H1 (cell line): ENCODE results near the gene ADGRG2. TPM values are rescaled to one million over a fixed set of nuclear protein-coding genes. Genes with fewer than 3 reads are reported as not detected.

Source experiments
- CTCF ChIA-PET: fragments of 300-600 bp; sonication (Branson Sonifier 250); formaldehyde crosslinking; loops from one replicate; lab custom pipeline; 2021; ENCODE audit not compliant: partially characterized antibody; lab: Charles Lee
- POLR2A ChIA-PET: fragments of 300-600 bp; sonication (Branson Sonifier 250); formaldehyde crosslinking; loops from one replicate; lab custom pipeline; 2021; ENCODE audit warnings: inconsistent platforms; ENCODE audit not compliant: partially characterized antibody; lab: Charles Lee
- DNase-seq, 2 experiments: peaks; one replicate each; pipeline versions ENCODE4 v3.0.0 to v3.0.0-alpha.2; 2010 to 2022; ENCODE audit warnings: low spot score in 2 of 2, low read depth in 1 of 2, mixed read lengths in 1 of 2
- FAIRE-seq: peaks from 2 replicates; lab custom pipeline; 2011; peaks lifted over from hg19 to GRCh38; lab: Jason Lieb, UNC
- H2AFZ ChIP-seq: 2 replicates; pipeline ENCODE4 v1.8.1; 2012; ENCODE audit warnings: low read length, inconsistent platforms
- H2AK5ac ChIP-seq: 2 replicates; pipeline ENCODE4 v1.6.1; 2013; ENCODE audit warnings: low read depth, low read length
- H2BK120ac ChIP-seq: replicated peaks from 2 replicates; pipeline ENCODE3; 2013; ENCODE audit warnings: low read depth, low read length, inconsistent platforms
- H2BK12ac ChIP-seq: 2 replicates; pipeline ENCODE4 v1.6.1; 2013; ENCODE audit warnings: low read depth, low read length
- H2BK15ac ChIP-seq: 2 replicates; pipeline ENCODE4 v1.6.1; 2013; ENCODE audit warnings: low read length
- H2BK20ac ChIP-seq: 2 replicates; pipeline ENCODE4 v1.6.1; 2013; ENCODE audit warnings: low read length
- H2BK5ac ChIP-seq: 2 replicates; pipeline ENCODE4 v1.6.1; 2013; ENCODE audit warnings: low read depth, low read length
- H3K14ac ChIP-seq: 2 replicates; pipeline ENCODE4 v1.6.1; 2013; ENCODE audit warnings: inconsistent platforms; ENCODE audit not compliant: insufficient read length
- H3K18ac ChIP-seq: 2 replicates; pipeline ENCODE4 v1.6.1; 2013; ENCODE audit warnings: low read length; ENCODE audit errors: extremely low read depth
- H3K23ac ChIP-seq: 2 replicates; pipeline ENCODE4 v1.6.1; 2013; ENCODE audit warnings: inconsistent platforms; ENCODE audit not compliant: insufficient read length
- H3K23me2 ChIP-seq: 2 replicates; pipeline ENCODE4 v1.6.1; 2013; ENCODE audit warnings: low read depth, low read length
- H3K27ac ChIP-seq: 2 replicates; pipeline ENCODE4 v1.6.1; 2011; ENCODE audit warnings: low read depth, low read length, inconsistent platforms
- H3K27me3 ChIP-seq, 4 experiments: replicated peaks in 1 of 4; 1 replicate in 1 of 4; 2 replicates in 3 of 4; pipeline versions ENCODE4 v1.6.1 to v1.8.1; 2011 to 2013; ENCODE audit warnings: low read length in 3 of 4, mild to moderate bottlenecking in 3 of 4, inconsistent platforms in 2 of 4, mixed read lengths in 2 of 4, moderate library complexity in 1 of 4; ENCODE audit not compliant: control insufficient read depth in 3 of 4, insufficient read depth in 3 of 4; ENCODE audit errors: extremely low read depth in 1 of 4
- H3K36me3 ChIP-seq, 4 experiments: 2 replicates each; pipeline versions ENCODE4 v1.6.1 to v1.8.1; 2011 to 2013; ENCODE audit warnings: mild to moderate bottlenecking in 4 of 4, low read length in 3 of 4, moderate library complexity in 2 of 4, control low read depth in 1 of 4, inconsistent platforms in 1 of 4; ENCODE audit not compliant: insufficient read depth in 4 of 4, control insufficient read depth in 2 of 4
- H3K4ac ChIP-seq: replicated peaks from 2 replicates; pipeline ENCODE3; 2013; ENCODE audit warnings: low read length, low read depth, mixed read lengths, inconsistent platforms; ENCODE audit not compliant: insufficient read length
- H3K4me1 ChIP-seq, 4 experiments: replicated peaks in 1 of 4; 1 replicate in 1 of 4; 2 replicates in 3 of 4; pipeline versions ENCODE4 v1.6.1 to v1.8.1; 2011 to 2013; ENCODE audit warnings: low read length in 3 of 4, inconsistent platforms in 2 of 4, mixed read lengths in 1 of 4; ENCODE audit not compliant: insufficient read depth in 4 of 4, control insufficient read depth in 3 of 4
- H3K4me2 ChIP-seq, 2 experiments: 2 replicates each; pipeline versions ENCODE4 v1.6.1 to v1.8.1; 2011 to 2013; ENCODE audit warnings: low read depth in 2 of 2, low read length in 2 of 2, control low read depth in 1 of 2, inconsistent platforms in 1 of 2, mild to moderate bottlenecking in 1 of 2; ENCODE audit not compliant: insufficient read depth in 1 of 2
- H3K4me3 ChIP-seq, 4 experiments: fragments of 200-600, 300-600 bp in 1 of 4; sonication (generic), shearing (Covaris generic), sonication (Bioruptor Twin) in 1 of 4; 2 replicates each; pipeline versions ENCODE4 v1.5.1 to v1.8.1; 2011 to 2016; ENCODE audit warnings: low read length in 4 of 4, low read depth in 3 of 4, control low read depth in 2 of 4, inconsistent platforms in 2 of 4, mild to moderate bottlenecking in 2 of 4, mixed read lengths in 1 of 4, moderate library complexity in 1 of 4; ENCODE audit not compliant: insufficient read depth in 2 of 4; ENCODE audit errors: extremely low read depth in 1 of 4
- H3K56ac ChIP-seq: replicated peaks from 2 replicates; pipeline ENCODE3; 2013; ENCODE audit warnings: low read depth, mild to moderate bottlenecking, mixed read lengths, low read length, inconsistent platforms; ENCODE audit not compliant: insufficient read length
- H3K79me1 ChIP-seq: 2 replicates; pipeline ENCODE4 v1.6.1; 2013; ENCODE audit warnings: low read depth, low read length, control low read depth
- H3K79me2 ChIP-seq, 2 experiments: 2 replicates each; pipeline versions ENCODE4 v1.6.1 to v1.8.1; 2012 to 2013; ENCODE audit warnings: low read length in 2 of 2, mild to moderate bottlenecking in 2 of 2, inconsistent platforms in 1 of 2; ENCODE audit not compliant: insufficient read depth in 2 of 2, control insufficient read depth in 1 of 2
- H3K9ac ChIP-seq, 4 experiments: replicated peaks in 1 of 4; 1 replicate in 1 of 4; 2 replicates in 3 of 4; pipeline versions ENCODE4 v1.6.1 to v1.8.1; 2011 to 2013; ENCODE audit warnings: low read depth in 3 of 4, low read length in 3 of 4, control low read depth in 2 of 4, mild to moderate bottlenecking in 2 of 4, moderate library complexity in 2 of 4, inconsistent platforms in 1 of 4; ENCODE audit errors: extremely low read depth in 1 of 4
- H3K9me3 ChIP-seq, 2 experiments: 2 replicates each; pipeline versions ENCODE4 v1.6.1 to v1.8.1; 2012 to 2013; ENCODE audit warnings: mild to moderate bottlenecking in 2 of 2, moderate library complexity in 2 of 2, control low read depth in 1 of 2, inconsistent platforms in 1 of 2, low read depth in 1 of 2, low read length in 1 of 2, mixed read lengths in 1 of 2; ENCODE audit not compliant: insufficient read depth in 2 of 2
- H4K20me1 ChIP-seq, 2 experiments: replicated peaks in 1 of 2; 2 replicates each; pipeline versions ENCODE3 to v1.8.1; 2011 to 2013; ENCODE audit warnings: inconsistent platforms in 2 of 2, low read length in 2 of 2, mild to moderate bottlenecking in 1 of 2; ENCODE audit not compliant: insufficient read depth in 2 of 2, control insufficient read depth in 1 of 2
- H4K5ac ChIP-seq: 2 replicates; pipeline ENCODE4 v1.6.1; 2013; ENCODE audit warnings: low read length, low read depth, mixed read lengths, inconsistent platforms; ENCODE audit not compliant: insufficient read length
- H4K8ac ChIP-seq: 2 replicates; pipeline ENCODE4 v1.8.0; 2013; ENCODE audit warnings: mild to moderate bottlenecking, moderate library complexity, low read length, inconsistent platforms; ENCODE audit not compliant: insufficient read depth; ENCODE audit errors: extremely low read depth
- H4K91ac ChIP-seq: replicated peaks from 2 replicates; pipeline ENCODE3; 2013; ENCODE audit warnings: low read length, mixed read lengths, inconsistent platforms; ENCODE audit not compliant: insufficient read length
- ASH2L ChIP-seq: fragments of 200-600, 300-600 bp; sonication (generic); IDR thresholded peaks from one replicate; pipeline ENCODE4 v1.7.1; 2017; ENCODE audit warnings: low read length
- CBX5 ChIP-seq: fragments of 300-800, 300-1000 bp; sonication (generic); IDR thresholded peaks from 2 replicates; pipeline ENCODE4 v1.7.1; 2016; ENCODE audit warnings: antibody characterized with exemption, low read length, low read depth
- HDAC6 ChIP-seq: IDR thresholded peaks from one replicate; pipeline ENCODE4 v1.7.1; 2012; ENCODE audit warnings: low read depth, mild to moderate bottlenecking, inconsistent platforms, low read length, moderate library complexity
- JUND ChIP-seq: IDR thresholded peaks from 2 replicates; pipeline ENCODE4 v1.6.1; 2011; ENCODE audit warnings: mild to moderate bottlenecking, improper control_type of control experiment, low read length
- NANOG ChIP-seq: IDR thresholded peaks from 2 replicates; pipeline ENCODE4 v1.6.1; 2011; ENCODE audit warnings: low read length, low read depth, mild to moderate bottlenecking, inconsistent platforms; ENCODE audit not compliant: insufficient read depth, poor library complexity, severe bottlenecking
- POLR2A ChIP-seq, 2 experiments: IDR thresholded peaks; 1 replicate in 1 of 2; 2 replicates in 1 of 2; pipeline ENCODE4 v1.6.1; 2011; ENCODE audit warnings: low read depth in 2 of 2, low read length in 2 of 2, mild to moderate bottlenecking in 2 of 2; ENCODE audit errors: control extremely low read depth in 1 of 2
- RFX5 ChIP-seq: IDR thresholded peaks from 2 replicates; pipeline ENCODE4 v1.6.1; 2011; ENCODE audit warnings: low read depth, low read length, improper control_type of control experiment, borderline replicate concordance
- RXRA ChIP-seq: IDR thresholded peaks from 2 replicates; pipeline ENCODE4 v1.6.1; 2011; ENCODE audit warnings: low read depth, mild to moderate bottlenecking, low read length, moderate library complexity; ENCODE audit not compliant: insufficient read depth
- SAP30 ChIP-seq: fragments of 300-600 bp; sonication (generic); IDR thresholded peaks from 2 replicates; pipeline ENCODE4 v1.7.1; 2012; ENCODE audit warnings: low read length, moderate library complexity, mild to moderate bottlenecking, inconsistent platforms; ENCODE audit not compliant: insufficient read depth, insufficient replicate concordance
- SIN3A ChIP-seq, 2 experiments: IDR thresholded peaks in 1 of 2; conservative IDR thresholded peaks in 1 of 2; 2 replicates each; pipeline ENCODE4 v1.6.1; 2011 to 2012; ENCODE audit warnings: low read length in 2 of 2, improper control_type of control experiment in 1 of 2, low read depth in 1 of 2, mild to moderate bottlenecking in 1 of 2
- SP1 ChIP-seq: IDR thresholded peaks from 2 replicates; pipeline ENCODE4 v1.6.1; 2011; ENCODE audit warnings: low read depth, low read length
- SUZ12 ChIP-seq: fragments of 200-600 bp; sonication (generic); IDR thresholded peaks from 2 replicates; pipeline ENCODE4 v1.6.1; 2012; ENCODE audit warnings: mild to moderate bottlenecking, inconsistent platforms, low read length, moderate library complexity, mixed read lengths
- WGBS, 2 experiments: shearing (Covaris generic) in 1 of 2; methylation state at CpG; one replicate each; pipeline versions ENCODE4 v1.1.6 to v1.1.7; 2013 to 2015; ENCODE audit warnings: low lambda C conversion rate in 2 of 2, mixed read lengths in 2 of 2, inconsistent platforms in 1 of 2, low coverage in 1 of 2, missing lambda C conversion rate in 1 of 2; ENCODE audit not compliant: insufficient replicate concordance in 2 of 2, insufficient coverage in 1 of 2, insufficient read length in 1 of 2; ENCODE audit errors: extremely low coverage in 1 of 2, missing lambda C conversion rate in 1 of 2; 5-methylcytosine and 5-hydroxymethylcytosine counted together
- polyA plus RNA-seq, 7 experiments: library from polyadenylated mRNA; depleted of rRNA in 3 of 7; stranded (reverse) in 5 of 7; unstranded in 2 of 7; fragments of >200 nt in 5 of 7; fragments of 200-250 nt in 2 of 7; gene quantifications; 1 replicate in 5 of 7; 2 replicates in 1 of 7; 4 replicates in 1 of 7; pipeline versions ENCODE4 v1.2.1 to v1.2.3, GENCODE V29; 2011 to 2013; ENCODE audit warnings: missing spikeins in 2 of 7, mixed read lengths in 2 of 7
- total RNA-seq: library from RNA; stranded (reverse); fragmentation: NEBNext Ultra II Directional; extraction: Animal tissue kit (Norgen Biotek cat#: 25700); gene quantifications from 2 replicates; pipeline ENCODE4 v1.2.1, GENCODE V29; 2021
- TF ChIP-seq, protein P1 (sequence below): IDR thresholded peaks from 2 replicates; pipeline ENCODE4 v1.6.1; 2011; ENCODE audit warnings: low read depth, mild to moderate bottlenecking, low read length; ENCODE audit not compliant: insufficient read depth

The ADGRG2 gene
- total and polyA plus RNA-seq, 2 of the 8 experiments (the other 6 are each of a cell fraction or from before 2014, with no cell fraction given) = 8.9 to 13.3 TPM

DNA sequence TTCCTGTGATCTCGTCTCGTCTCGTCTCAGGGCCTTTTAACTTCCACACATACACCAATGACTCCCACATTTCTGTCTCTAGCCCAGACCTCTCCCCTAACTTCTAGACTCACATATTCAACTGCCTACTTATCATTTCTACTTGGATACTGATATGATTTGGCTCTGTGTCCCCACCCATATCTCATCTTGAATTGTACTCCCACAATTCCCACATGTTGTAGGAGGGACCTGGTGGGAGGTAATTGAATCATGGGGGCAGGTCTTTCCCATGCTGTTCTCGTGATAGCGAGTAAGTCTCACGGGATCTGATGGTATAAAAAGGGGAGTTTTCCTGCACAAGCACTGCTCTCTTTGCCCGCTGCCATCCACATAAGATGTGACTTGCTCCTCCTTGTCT, 147.3 kb downstream of the ADGRG2 start:
- TF ChIP-seq RXRA (no peak), HDAC6 (no peak), POLR2A (IDR thresholded peaks at IDR 0.05; ENCODE audit: control extremely low read depth in 1 of 2, low read depth in 2 of 2, low read length in 2 of 2) (no peak), SP1 (no peak), NANOG (no peak), SIN3A (conservative IDR thresholded peaks at IDR 0.05 in 1 of 2, IDR thresholded peaks at IDR 0.05 in 1 of 2; ENCODE audit: low read depth in 1 of 2, low read length in 2 of 2) (no peak), CBX5 (no peak), RFX5 (no peak), JUND (no peak), SAP30 (no peak), SUZ12 (no peak), ASH2L (no peak)
- TF ChIP-seq, protein P1, sequence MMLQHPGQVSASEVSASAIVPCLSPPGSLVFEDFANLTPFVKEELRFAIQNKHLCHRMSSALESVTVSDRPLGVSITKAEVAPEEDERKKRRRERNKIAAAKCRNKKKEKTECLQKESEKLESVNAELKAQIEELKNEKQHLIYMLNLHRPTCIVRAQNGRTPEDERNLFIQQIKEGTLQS = no peak
- Histone ChIP-seq H3K4me3 (no peak overlapping the region), H4K5ac (no peak overlapping the region), H3K23ac (no peak overlapping the region), H3K14ac (no peak overlapping the region), H3K4me2 (no peak overlapping the region), H4K8ac (no peak overlapping the region), H3K4ac (no peak overlapping the region), H2AK5ac (no peak overlapping the region), H3K23me2 (no peaks in the 10 kb centered on the region; the same call in 1 of the 2 replicates), H4K20me1 (no peaks in the 10 kb centered on the region), H2BK15ac (no peak overlapping the region), H2BK5ac (no peak overlapping the region), H2AFZ (no peak overlapping the region), H3K56ac (no peak overlapping the region), H3K79me2 (peaks cover 0 to 6% of the 10 kb centered on the region in 2 experiments; a peak in 1 of 4 replicates), H3K18ac (no peak overlapping the region), H3K4me1 (no peaks in the 10 kb centered on the region), H4K91ac (no peak overlapping the region), H2BK120ac (no peak overlapping the region), H3K9me3 (no peaks in the 10 kb centered on the region), H3K27ac (no peak overlapping the region), H2BK12ac (no peak overlapping the region), H3K36me3 (no peaks in the 10 kb centered on the region), H3K27me3 (no peaks in the 10 kb centered on the region), H2BK20ac (no peak overlapping the region), H3K9ac (no peak overlapping the region), H3K79me1 (no peaks in the 10 kb centered on the region)
- ChIA-PET CTCF (no interaction called here), POLR2A (no interaction called here)
- DNase-seq (no peak), FAIRE-seq (no peak)
- 80% methylated on average over 7 of the region's 7 CpGs; no CpG with 5 or more reads in 1 of the 2 experiments for WGBS, 2 experiments
